GM23338 (cell line): Measurements from ENCODE around the gene BCL11B. TPM values are rescaled to one million over a fixed set of nuclear protein-coding genes. Genes with fewer than 3 reads are reported as not detected.

Experiments used
- ATAC-seq: fragments of 200-7000 bp; cut with Tn5 transposase; 3 replicates; pipeline ENCODE4 v1.9.1; 2020
- DNase-seq: peaks from one replicate; pipeline ENCODE4 v3.0.0-alpha.2; 2015; ENCODE audit warnings: low spot score
- H2AFZ ChIP-seq: fragments of 200-600 bp; sonication (generic); 2 replicates; pipeline ENCODE4 v1.8.0; 2016; ENCODE audit warnings: antibody characterized with exemption, mild to moderate bottlenecking, moderate library complexity
- H3F3A ChIP-seq: fragments of 200-600 bp; sonication (generic); replicated peaks from 2 replicates; pipeline ENCODE4 v1.8.0; 2017; ENCODE audit warnings: antibody characterized with exemption, mixed run types, low read depth
- H3K27ac ChIP-seq: fragments of 200-600 bp; sonication (generic); 2 replicates; pipeline ENCODE4 v1.6.1; 2016; ENCODE audit warnings: low read depth
- H3K27me3 ChIP-seq: fragments of 200-600 bp; sonication (generic); 2 replicates; pipeline ENCODE4 v1.8.0; 2016; ENCODE audit warnings: mild to moderate bottlenecking, mixed run types, moderate library complexity; ENCODE audit not compliant: insufficient read depth
- H3K36me3 ChIP-seq: fragments of 200-600 bp; sonication (generic); 2 replicates; pipeline ENCODE4 v1.8.0; 2016; ENCODE audit warnings: mild to moderate bottlenecking; ENCODE audit not compliant: insufficient read depth
- H3K4me1 ChIP-seq: fragments of 200-600 bp; sonication (generic); 2 replicates; pipeline ENCODE4 v1.8.0; 2016; ENCODE audit warnings: mild to moderate bottlenecking, moderate library complexity; ENCODE audit not compliant: insufficient read depth
- H3K4me2 ChIP-seq: fragments of 200-600 bp; sonication (generic); 2 replicates; pipeline ENCODE4 v1.7.1; 2017; ENCODE audit warnings: mixed run types
- H3K4me3 ChIP-seq: fragments of 200-600 bp; sonication (generic); 2 replicates; pipeline ENCODE4 v1.6.1; 2016; ENCODE audit warnings: mixed run types
- H3K79me2 ChIP-seq: fragments of 200-600 bp; sonication (generic); replicated peaks from 2 replicates; pipeline ENCODE4 v1.8.0; 2017; ENCODE audit warnings: mild to moderate bottlenecking; ENCODE audit not compliant: insufficient read depth
- H3K9me2 ChIP-seq: fragments of 200-600 bp; sonication (generic); 2 replicates; pipeline ENCODE4 v1.8.0; 2017; ENCODE audit not compliant: insufficient read depth
- H4K20me1 ChIP-seq: fragments of 200-600 bp; sonication (generic); replicated peaks from 2 replicates; pipeline ENCODE4 v1.8.0; 2017; ENCODE audit warnings: mild to moderate bottlenecking; ENCODE audit not compliant: insufficient read depth
- H3K27ac Mint-ChIP-seq: 2 replicates; pipeline ENCODE4 v1.8.0; 2020; ENCODE audit warnings: inconsistent platforms, mild to moderate bottlenecking, moderate library complexity, mixed read lengths
- H3K27me3 Mint-ChIP-seq: 3 replicates; pipeline ENCODE4 v1.8.0; 2022; ENCODE audit warnings: low read depth, mild to moderate bottlenecking, moderate library complexity, mixed read lengths, inconsistent platforms; ENCODE audit not compliant: insufficient read depth, poor library complexity
- H3K36me3 Mint-ChIP-seq: 3 replicates; pipeline ENCODE4 v1.8.0; 2021; ENCODE audit warnings: low read depth, mild to moderate bottlenecking, inconsistent platforms, moderate library complexity, mixed read lengths
- H3K4me1 Mint-ChIP-seq: 3 replicates; pipeline ENCODE4 v1.8.0; 2020; ENCODE audit warnings: mild to moderate bottlenecking, inconsistent platforms, mixed read lengths
- H3K4me3 Mint-ChIP-seq: 3 replicates; pipeline ENCODE4 v1.8.0; 2021; ENCODE audit warnings: moderate library complexity, mild to moderate bottlenecking, inconsistent platforms, mixed read lengths
- H3K9me3 Mint-ChIP-seq: 3 replicates; pipeline ENCODE4 v1.8.0; 2020; ENCODE audit warnings: moderate library complexity, mild to moderate bottlenecking, inconsistent platforms, mixed read lengths
- JUNB ChIP-seq: IDR thresholded peaks from one replicate; pipeline ENCODE4 v1.6.1; 2016; ENCODE audit warnings: antibody characterized with exemption; ENCODE audit not compliant: unreplicated experiment
- NANOG ChIP-seq: IDR thresholded peaks from 2 replicates; pipeline ENCODE4 v1.6.1; 2016; ENCODE audit warnings: antibody characterized with exemption, borderline replicate concordance
- POLR2AphosphoS5 ChIP-seq: IDR thresholded peaks from 2 replicates; pipeline ENCODE4 v1.6.1; 2016; ENCODE audit warnings: antibody characterized with exemption, low read depth
- STAT1 ChIP-seq: IDR thresholded peaks from one replicate; pipeline ENCODE4 v1.6.1; 2016; ENCODE audit warnings: antibody characterized with exemption; ENCODE audit not compliant: unreplicated experiment
- ZNF114 ChIP-seq: fragments of 250-450 bp; sonication (Bioruptor Pico); IDR thresholded peaks from 2 replicates; pipeline ENCODE4 v1.5.0; 2020; ENCODE audit warnings: mild to moderate bottlenecking, moderate library complexity
- ZNF331 ChIP-seq: fragments of 250-450 bp; sonication (Bioruptor Pico); IDR thresholded peaks from 2 replicates; pipeline ENCODE4 v1.5.0; 2020; ENCODE audit warnings: low read depth, mild to moderate bottlenecking, moderate library complexity
- polyA plus RNA-seq: library from polyadenylated mRNA; unstranded; fragments of >200 nt; fragmentation: Nextera tagmentation; extraction: Ambion mirVana; gene quantifications from 2 replicates; pipeline ENCODE4 v1.2.1, GENCODE V29; 2016
- total RNA-seq: library from RNA; depleted of rRNA; stranded (reverse); fragments of >200 nt; shearing (Covaris generic); gene quantifications from 2 replicates; pipeline ENCODE4 v1.2.3, GENCODE V29; 2014
- TF ChIP-seq, protein P1 (sequence below): fragments of 250-450 bp; sonication (Bioruptor Pico); IDR thresholded peaks from 2 replicates; pipeline ENCODE4 v1.5.0; 2020; ENCODE audit warnings: mild to moderate bottlenecking, moderate library complexity
- TF ChIP-seq, protein P2 (sequence below), 2 experiments: fragments of 200-600 bp in 1 of 2; sonication (generic) in 1 of 2; conservative IDR thresholded peaks; 2 replicates each; pipeline versions ENCODE4 v1.5.1 to v1.6.1; 2016 to 2017; ENCODE audit warnings: antibody characterized with exemption in 2 of 2, low read depth in 2 of 2, mild to moderate bottlenecking in 2 of 2, moderate library complexity in 1 of 2
- TF ChIP-seq, protein P3 (sequence below): IDR thresholded peaks from 2 replicates; pipeline ENCODE4 v1.6.1; 2016; ENCODE audit warnings: antibody characterized with exemption

Gene BCL11B
- total and polyA plus RNA-seq, 2 experiments from 2014 or later = 2.4 to 6.7 TPM

DNA sequence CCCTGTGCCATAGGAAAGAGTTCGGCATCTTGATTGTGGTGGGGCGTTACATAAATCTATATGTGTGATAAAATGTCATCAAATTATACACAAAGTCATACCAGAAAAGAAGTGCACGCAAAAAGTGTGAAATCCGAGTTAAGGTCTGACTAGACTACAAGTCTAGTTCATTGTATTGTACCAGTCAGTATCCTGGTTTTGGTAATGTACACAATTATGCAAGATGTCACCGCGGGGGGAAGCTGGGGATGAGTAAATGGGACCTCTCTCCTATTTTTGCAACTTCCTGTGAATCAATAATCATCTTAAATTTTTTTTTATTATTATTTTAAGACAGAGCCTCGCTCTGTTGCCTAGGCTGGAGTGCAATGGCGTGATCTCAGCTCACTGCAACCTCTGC lies 43.2 kb upstream of the BCL11B start:
- Histone ChIP-seq H3K27me3 (no peaks in the 10 kb centered on the region), H3K4me1 (no peaks in the 10 kb centered on the region), H3K9me2 (no peaks in the 10 kb centered on the region), H2AFZ (no peak overlapping the region), H3K4me3 (no peak overlapping the region), H3K79me2 (no peaks in the 10 kb centered on the region), H3F3A (no peaks in the 10 kb centered on the region), H3K36me3 (no peaks in the 10 kb centered on the region), H3K4me2 (no peak overlapping the region), H3K27ac (no peak overlapping the region), H4K20me1 (no peaks in the 10 kb centered on the region)
- no peak for ATAC-seq
- H3K4me3 Mint-ChIP-seq = no peak overlapping the region
- peaks cover 8% of the 10 kb centered on the region for H3K36me3 Mint-ChIP-seq
- H3K27me3 Mint-ChIP-seq = peaks cover 2% of the 10 kb centered on the region
- H3K4me1 Mint-ChIP-seq = peaks cover 28% of the 10 kb centered on the region
- no peak for DNase-seq
- no peak for TF ChIP-seq ZNF114
- TF ChIP-seq POLR2AphosphoS5 = no peak
- TF ChIP-seq, protein P1, sequence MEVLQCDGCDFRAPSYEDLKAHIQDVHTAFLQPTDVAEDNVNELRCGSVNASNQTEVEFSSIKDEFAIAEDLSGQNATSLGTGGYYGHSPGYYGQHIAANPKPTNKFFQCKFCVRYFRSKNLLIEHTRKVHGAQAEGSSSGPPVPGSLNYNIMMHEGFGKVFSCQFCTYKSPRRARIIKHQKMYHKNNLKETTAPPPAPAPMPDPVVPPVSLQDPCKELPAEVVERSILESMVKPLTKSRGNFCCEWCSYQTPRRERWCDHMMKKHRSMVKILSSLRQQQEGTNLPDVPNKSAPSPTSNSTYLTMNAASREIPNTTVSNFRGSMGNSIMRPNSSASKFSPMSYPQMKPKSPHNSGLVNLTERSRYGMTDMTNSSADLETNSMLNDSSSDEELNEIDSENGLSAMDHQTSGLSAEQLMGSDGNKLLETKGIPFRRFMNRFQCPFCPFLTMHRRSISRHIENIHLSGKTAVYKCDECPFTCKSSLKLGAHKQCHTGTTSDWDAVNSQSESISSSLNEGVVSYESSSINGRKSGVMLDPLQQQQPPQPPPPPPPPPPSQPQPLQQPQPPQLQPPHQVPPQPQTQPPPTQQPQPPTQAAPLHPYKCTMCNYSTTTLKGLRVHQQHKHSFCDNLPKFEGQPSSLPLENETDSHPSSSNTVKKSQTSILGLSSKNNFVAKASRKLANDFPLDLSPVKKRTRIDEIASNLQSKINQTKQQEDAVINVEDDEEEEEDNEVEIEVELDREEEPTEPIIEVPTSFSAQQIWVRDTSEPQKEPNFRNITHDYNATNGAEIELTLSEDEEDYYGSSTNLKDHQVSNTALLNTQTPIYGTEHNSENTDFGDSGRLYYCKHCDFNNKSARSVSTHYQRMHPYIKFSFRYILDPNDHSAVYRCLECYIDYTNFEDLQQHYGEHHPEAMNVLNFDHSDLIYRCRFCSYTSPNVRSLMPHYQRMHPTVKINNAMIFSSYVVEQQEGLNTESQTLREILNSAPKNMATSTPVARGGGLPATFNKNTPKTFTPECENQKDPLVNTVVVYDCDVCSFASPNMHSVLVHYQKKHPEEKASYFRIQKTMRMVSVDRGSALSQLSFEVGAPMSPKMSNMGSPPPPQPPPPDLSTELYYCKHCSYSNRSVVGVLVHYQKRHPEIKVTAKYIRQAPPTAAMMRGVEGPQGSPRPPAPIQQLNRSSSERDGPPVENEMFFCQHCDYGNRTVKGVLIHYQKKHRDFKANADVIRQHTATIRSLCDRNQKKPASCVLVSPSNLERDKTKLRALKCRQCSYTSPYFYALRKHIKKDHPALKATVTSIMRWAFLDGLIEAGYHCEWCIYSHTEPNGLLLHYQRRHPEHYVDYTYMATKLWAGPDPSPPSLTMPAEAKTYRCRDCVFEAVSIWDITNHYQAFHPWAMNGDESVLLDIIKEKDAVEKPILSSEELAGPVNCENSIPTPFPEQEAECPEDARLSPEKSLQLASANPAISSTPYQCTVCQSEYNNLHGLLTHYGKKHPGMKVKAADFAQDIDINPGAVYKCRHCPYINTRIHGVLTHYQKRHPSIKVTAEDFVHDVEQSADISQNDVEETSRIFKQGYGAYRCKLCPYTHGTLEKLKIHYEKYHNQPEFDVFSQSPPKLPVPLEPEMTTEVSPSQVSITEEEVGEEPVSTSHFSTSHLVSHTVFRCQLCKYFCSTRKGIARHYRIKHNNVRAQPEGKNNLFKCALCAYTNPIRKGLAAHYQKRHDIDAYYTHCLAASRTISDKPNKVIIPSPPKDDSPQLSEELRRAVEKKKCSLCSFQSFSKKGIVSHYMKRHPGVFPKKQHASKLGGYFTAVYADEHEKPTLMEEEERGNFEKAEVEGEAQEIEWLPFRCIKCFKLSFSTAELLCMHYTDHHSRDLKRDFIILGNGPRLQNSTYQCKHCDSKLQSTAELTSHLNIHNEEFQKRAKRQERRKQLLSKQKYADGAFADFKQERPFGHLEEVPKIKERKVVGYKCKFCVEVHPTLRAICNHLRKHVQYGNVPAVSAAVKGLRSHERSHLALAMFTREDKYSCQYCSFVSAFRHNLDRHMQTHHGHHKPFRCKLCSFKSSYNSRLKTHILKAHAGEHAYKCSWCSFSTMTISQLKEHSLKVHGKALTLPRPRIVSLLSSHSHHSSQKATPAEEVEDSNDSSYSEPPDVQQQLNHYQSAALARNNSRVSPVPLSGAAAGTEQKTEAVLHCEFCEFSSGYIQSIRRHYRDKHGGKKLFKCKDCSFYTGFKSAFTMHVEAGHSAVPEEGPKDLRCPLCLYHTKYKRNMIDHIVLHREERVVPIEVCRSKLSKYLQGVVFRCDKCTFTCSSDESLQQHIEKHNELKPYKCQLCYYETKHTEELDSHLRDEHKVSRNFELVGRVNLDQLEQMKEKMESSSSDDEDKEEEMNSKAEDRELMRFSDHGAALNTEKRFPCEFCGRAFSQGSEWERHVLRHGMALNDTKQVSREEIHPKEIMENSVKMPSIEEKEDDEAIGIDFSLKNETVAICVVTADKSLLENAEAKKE (CRISPR knock-in tag) = no peak
- TF ChIP-seq ZNF331 (CRISPR knock-in tag) = no peak
- no peak overlapping the region for H3K27ac Mint-ChIP-seq
- peaks cover 11% of the 10 kb centered on the region for H3K9me3 Mint-ChIP-seq

DNA sequence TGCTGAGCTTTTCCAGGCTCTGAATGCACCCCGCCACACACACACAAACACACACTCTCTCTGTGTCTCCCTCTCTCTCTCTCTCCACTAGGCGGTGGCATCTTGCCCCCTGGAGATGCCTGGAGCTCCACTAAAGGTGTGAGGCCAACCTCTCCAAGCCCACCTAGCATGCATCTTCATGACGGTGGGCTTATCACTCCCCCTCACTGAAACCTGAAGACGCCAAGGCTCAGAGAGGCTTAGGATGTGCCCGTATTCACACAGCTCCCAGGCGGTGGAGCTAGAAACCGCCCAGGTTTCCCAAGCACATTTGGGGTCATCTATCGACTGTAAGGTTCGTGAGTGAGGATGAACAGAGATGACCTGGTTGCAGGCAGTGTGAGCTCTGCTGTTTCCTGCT lies 42.6 kb upstream of the BCL11B start:
- no peak overlapping the region for H2AFZ ChIP-seq
- peaks cover 10% of the 10 kb centered on the region for H3K36me3 Mint-ChIP-seq
- H3K4me1 ChIP-seq = no peaks in the 10 kb centered on the region
- H3K9me2 ChIP-seq = no peaks in the 10 kb centered on the region
- H3K4me3 ChIP-seq = no peak overlapping the region
- H3F3A ChIP-seq = no peaks in the 10 kb centered on the region
- DNase-seq (no peak), ATAC-seq (no peak)
- peaks cover 24% of the 10 kb centered on the region for H3K4me1 Mint-ChIP-seq
- H3K4me2 ChIP-seq = no peak overlapping the region
- TF ChIP-seq, protein P2, sequence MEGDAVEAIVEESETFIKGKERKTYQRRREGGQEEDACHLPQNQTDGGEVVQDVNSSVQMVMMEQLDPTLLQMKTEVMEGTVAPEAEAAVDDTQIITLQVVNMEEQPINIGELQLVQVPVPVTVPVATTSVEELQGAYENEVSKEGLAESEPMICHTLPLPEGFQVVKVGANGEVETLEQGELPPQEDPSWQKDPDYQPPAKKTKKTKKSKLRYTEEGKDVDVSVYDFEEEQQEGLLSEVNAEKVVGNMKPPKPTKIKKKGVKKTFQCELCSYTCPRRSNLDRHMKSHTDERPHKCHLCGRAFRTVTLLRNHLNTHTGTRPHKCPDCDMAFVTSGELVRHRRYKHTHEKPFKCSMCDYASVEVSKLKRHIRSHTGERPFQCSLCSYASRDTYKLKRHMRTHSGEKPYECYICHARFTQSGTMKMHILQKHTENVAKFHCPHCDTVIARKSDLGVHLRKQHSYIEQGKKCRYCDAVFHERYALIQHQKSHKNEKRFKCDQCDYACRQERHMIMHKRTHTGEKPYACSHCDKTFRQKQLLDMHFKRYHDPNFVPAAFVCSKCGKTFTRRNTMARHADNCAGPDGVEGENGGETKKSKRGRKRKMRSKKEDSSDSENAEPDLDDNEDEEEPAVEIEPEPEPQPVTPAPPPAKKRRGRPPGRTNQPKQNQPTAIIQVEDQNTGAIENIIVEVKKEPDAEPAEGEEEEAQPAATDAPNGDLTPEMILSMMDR (conservative IDR thresholded peaks at IDR 0.05; ENCODE audit: low read depth in 2 of 2) = peak in 1 of 2 experiments; percentile 14; a peak in 1 of 4 replicates
- TF ChIP-seq STAT1 = no peak
- no peak for TF ChIP-seq POLR2AphosphoS5
- no peak for TF ChIP-seq JUNB
- no peak for TF ChIP-seq NANOG
- TF ChIP-seq, protein P3, sequence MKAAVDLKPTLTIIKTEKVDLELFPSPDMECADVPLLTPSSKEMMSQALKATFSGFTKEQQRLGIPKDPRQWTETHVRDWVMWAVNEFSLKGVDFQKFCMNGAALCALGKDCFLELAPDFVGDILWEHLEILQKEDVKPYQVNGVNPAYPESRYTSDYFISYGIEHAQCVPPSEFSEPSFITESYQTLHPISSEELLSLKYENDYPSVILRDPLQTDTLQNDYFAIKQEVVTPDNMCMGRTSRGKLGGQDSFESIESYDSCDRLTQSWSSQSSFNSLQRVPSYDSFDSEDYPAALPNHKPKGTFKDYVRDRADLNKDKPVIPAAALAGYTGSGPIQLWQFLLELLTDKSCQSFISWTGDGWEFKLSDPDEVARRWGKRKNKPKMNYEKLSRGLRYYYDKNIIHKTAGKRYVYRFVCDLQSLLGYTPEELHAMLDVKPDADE = no peak
- no peak overlapping the region for H3K4me3 Mint-ChIP-seq
- H4K20me1 ChIP-seq = no peaks in the 10 kb centered on the region
- H3K9me3 Mint-ChIP-seq = peaks cover 17% of the 10 kb centered on the region
- no peak overlapping the region for H3K27ac ChIP-seq
- no peaks in the 10 kb centered on the region for H3K27me3 ChIP-seq
- no peaks in the 10 kb centered on the region for H3K36me3 ChIP-seq
- no peaks in the 10 kb centered on the region for H3K79me2 ChIP-seq
- H3K27ac Mint-ChIP-seq = no peak overlapping the region
- peaks cover 2% of the 10 kb centered on the region for H3K27me3 Mint-ChIP-seq
